ENCODE data around the gene GFAP.

GFAP gene

DNA sequence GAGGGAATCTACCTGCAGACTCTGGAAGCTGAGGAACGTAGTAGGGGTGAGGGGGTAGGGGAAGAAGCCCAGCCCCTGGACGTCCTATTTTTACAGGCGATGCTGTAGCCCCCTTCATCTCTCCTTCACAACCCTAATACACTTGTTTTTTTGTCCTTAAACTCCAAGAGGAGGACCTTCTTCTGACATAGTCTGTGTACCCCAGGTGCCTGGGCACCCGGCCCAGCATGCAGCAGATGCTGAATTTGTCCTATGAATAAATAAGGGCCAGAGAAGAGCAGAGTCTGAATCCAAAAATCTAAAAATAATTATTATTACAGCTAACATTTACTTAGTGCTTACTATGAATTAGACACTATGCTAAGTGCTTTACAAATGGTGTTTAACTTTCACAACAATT lies 27.2 kb upstream of the GFAP start:
- H3K27me3 ChIP-seq (ENCODE audit: insufficient read depth, low read length): no peaks in the 10 kb centered on the region
- H3K9ac ChIP-seq (ENCODE audit: low read depth, low read length): no peak overlapping the region
- no peak overlapping the region for H3K27ac ChIP-seq (ENCODE audit: low read length)
- H3K9me3 ChIP-seq (ENCODE audit: insufficient read depth, low read depth, low read length): no peaks in the 10 kb centered on the region
- no peak overlapping the region for H3K4me3 ChIP-seq (ENCODE audit: low read length)
- H3K36me3 ChIP-seq (ENCODE audit: insufficient read depth, low read depth, low read length): peaks cover 26% of the 10 kb centered on the region
- H3K4me1 ChIP-seq (ENCODE audit: insufficient read depth, low read length): 0 out of 2 replicates have a peak, but pooled peaks cover 3% of the 10 kb centered on the region

DNA sequence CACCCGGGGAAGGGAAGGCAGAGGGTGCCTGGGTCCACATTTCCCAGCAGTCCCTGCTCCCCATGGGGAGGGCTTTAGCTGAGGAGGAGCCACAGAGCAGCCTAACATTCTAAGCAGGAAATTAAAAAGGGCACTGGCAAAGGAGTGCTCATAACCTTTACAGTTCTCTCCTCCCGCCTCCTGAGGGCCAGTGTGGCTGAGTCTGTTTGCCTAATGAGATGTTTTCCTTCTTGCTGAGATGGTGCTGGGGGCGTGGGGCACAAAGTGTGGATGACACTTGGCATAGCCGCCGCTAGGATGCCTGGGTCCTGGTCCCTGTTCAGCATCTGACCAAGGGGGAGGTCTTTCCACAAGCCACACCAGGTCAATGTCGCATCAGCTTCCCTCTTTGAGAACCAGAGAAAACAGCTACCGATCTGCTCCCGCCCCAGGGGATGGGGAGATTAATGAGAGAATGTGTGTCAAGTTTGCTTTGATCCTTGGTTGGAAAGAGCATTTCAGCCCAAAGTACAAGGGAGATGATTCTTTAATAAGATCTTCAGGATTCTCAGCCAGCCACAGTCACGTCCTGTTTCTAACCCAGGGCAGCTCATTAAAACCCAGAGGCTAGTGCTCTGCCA lies 26.5 kb upstream of the GFAP start:
- H3K9ac ChIP-seq (ENCODE audit: low read depth, low read length): no peak overlapping the region

DNA sequence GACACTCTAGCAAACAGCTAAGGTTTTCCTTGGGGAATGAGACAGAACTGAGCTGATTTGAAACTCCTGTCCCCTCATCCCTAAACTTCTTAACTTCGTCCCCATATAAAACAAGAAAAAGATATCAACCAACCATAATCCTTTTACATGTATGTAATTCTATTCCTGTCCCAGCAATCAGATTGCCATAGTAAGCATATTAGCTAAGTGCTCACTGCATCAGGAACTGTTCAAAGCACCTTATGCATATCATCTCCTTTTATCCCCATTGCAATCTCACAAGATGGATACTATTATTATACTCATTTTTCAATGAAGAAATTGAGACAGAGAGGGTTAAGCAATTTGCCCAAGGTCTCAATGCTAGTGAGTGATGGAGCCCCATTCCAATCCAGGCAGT lies 25.5 kb upstream of the GFAP start:
- no peaks in the 10 kb centered on the region for H3K4me1 ChIP-seq (ENCODE audit: insufficient read depth, low read length)
- H3K27me3 ChIP-seq (ENCODE audit: insufficient read depth, low read length): no peaks in the 10 kb centered on the region
- no peak overlapping the region for H3K4me3 ChIP-seq (ENCODE audit: low read length)
- peaks cover 35% of the 10 kb centered on the region for H3K36me3 ChIP-seq (ENCODE audit: insufficient read depth, low read depth, low read length)
- no peak overlapping the region for H3K9ac ChIP-seq (ENCODE audit: low read depth, low read length)
- H3K27ac ChIP-seq (ENCODE audit: low read length): no peak overlapping the region
- no peaks in the 10 kb centered on the region for H3K9me3 ChIP-seq (ENCODE audit: insufficient read depth, low read depth, low read length)

More for the DNA sequence above, 26.5 kb upstream of the GFAP start:
- no peak overlapping the region for H3K4me3 ChIP-seq (ENCODE audit: low read length)
- H3K36me3 ChIP-seq (ENCODE audit: insufficient read depth, low read depth, low read length): peaks cover 30% of the 10 kb centered on the region
- H3K4me1 ChIP-seq (ENCODE audit: insufficient read depth, low read length): 0 out of 2 replicates have a peak, but pooled peaks cover 3% of the 10 kb centered on the region
- no peaks in the 10 kb centered on the region for H3K27me3 ChIP-seq (ENCODE audit: insufficient read depth, low read length)
- H3K9me3 ChIP-seq (ENCODE audit: insufficient read depth, low read depth, low read length): no peaks in the 10 kb centered on the region
- H3K27ac ChIP-seq (ENCODE audit: low read length): no peak overlapping the region

GRCh38 chr17:44940317-44940716 lies 25.0 kb upstream of the GFAP start:
- Histone ChIP-seq H3K9ac (ENCODE audit: low read depth, low read length) (no peak overlapping the region), H3K4me1 (ENCODE audit: insufficient read depth, low read length) (no peaks in the 10 kb centered on the region), H3K27me3 (ENCODE audit: insufficient read depth, low read length) (no peaks in the 10 kb centered on the region), H3K4me3 (ENCODE audit: low read length) (no peak overlapping the region), H3K27ac (ENCODE audit: low read length) (no peak overlapping the region), H3K9me3 (ENCODE audit: insufficient read depth, low read depth, low read length) (no peaks in the 10 kb centered on the region), H3K36me3 (ENCODE audit: insufficient read depth, low read depth, low read length) (peaks cover 38% of the 10 kb centered on the region)

- H3K36me3 ChIP-seq (ENCODE audit: insufficient read depth, low read depth, low read length): peaks cover 68% of the 10 kb centered on the region
- no peaks in the 10 kb centered on the region for H3K27me3 ChIP-seq (ENCODE audit: insufficient read depth, low read length)
- no peak overlapping the region for H3K9ac ChIP-seq (ENCODE audit: low read depth, low read length)
- no peaks in the 10 kb centered on the region for H3K4me1 ChIP-seq (ENCODE audit: insufficient read depth, low read length)
- H3K27ac ChIP-seq (ENCODE audit: low read length): no peak overlapping the region
- H3K4me3 ChIP-seq (ENCODE audit: low read length): no peak overlapping the region
- no peaks in the 10 kb centered on the region for H3K9me3 ChIP-seq (ENCODE audit: insufficient read depth, low read depth, low read length)
Measured at GRCh38 chr17:44935116-44935515, 19.8 kb upstream of the GFAP start.

- Histone ChIP-seq H3K27me3 (ENCODE audit: insufficient read depth, low read length) (no peaks in the 10 kb centered on the region), H3K4me1 (ENCODE audit: insufficient read depth, low read length) (no peaks in the 10 kb centered on the region), H3K9me3 (ENCODE audit: insufficient read depth, low read depth, low read length) (no peaks in the 10 kb centered on the region), H3K9ac (ENCODE audit: low read depth, low read length) (no peak overlapping the region), H3K36me3 (ENCODE audit: insufficient read depth, low read depth, low read length) (peaks cover 72% of the 10 kb centered on the region), H3K4me3 (ENCODE audit: low read length) (no peak overlapping the region), H3K27ac (ENCODE audit: low read length) (no peak overlapping the region)
Measured at GRCh38 chr17:44934745-44935105, 19.4 kb upstream of the GFAP start.

GRCh38 chr17:44933824-44934744 lies 18.8 kb upstream of the GFAP start:
- Histone ChIP-seq H3K36me3 (ENCODE audit: insufficient read depth, low read depth, low read length) (peaks cover 79% of the 10 kb centered on the region), H3K27ac (ENCODE audit: low read length) (no peak overlapping the region), H3K4me1 (ENCODE audit: insufficient read depth, low read length) (no peaks in the 10 kb centered on the region), H3K9me3 (ENCODE audit: insufficient read depth, low read depth, low read length) (no peaks in the 10 kb centered on the region), H3K4me3 (ENCODE audit: low read length) (no peak overlapping the region), H3K27me3 (ENCODE audit: insufficient read depth, low read length) (no peaks in the 10 kb centered on the region), H3K9ac (ENCODE audit: low read depth, low read length) (no peak overlapping the region)

DNA sequence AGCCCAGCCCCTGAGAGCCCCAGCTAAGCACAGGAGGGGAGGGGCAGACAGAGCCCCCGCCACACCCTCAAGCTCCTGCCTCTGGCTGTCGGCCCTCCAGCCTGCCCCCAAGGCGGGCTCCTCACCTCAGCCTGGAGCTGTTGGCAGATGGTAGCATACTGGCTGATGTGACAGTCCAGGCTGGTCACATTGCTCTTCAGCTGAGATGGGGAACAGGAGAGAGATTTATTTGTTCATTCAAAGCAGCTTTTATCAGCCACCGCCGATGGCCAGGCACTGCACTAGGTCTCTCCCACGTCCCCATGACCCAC lies 17.4 kb upstream of the GFAP start:
- Histone ChIP-seq H3K36me3 (ENCODE audit: insufficient read depth, low read depth, low read length) (peaks cover 88% of the 10 kb centered on the region), H3K9me3 (ENCODE audit: insufficient read depth, low read depth, low read length) (no peaks in the 10 kb centered on the region), H3K4me3 (ENCODE audit: low read length) (no peak overlapping the region), H3K27ac (ENCODE audit: low read length) (no peak overlapping the region), H3K9ac (ENCODE audit: low read depth, low read length) (no peak overlapping the region), H3K4me1 (ENCODE audit: insufficient read depth, low read length) (no peaks in the 10 kb centered on the region), H3K27me3 (ENCODE audit: insufficient read depth, low read length) (no peaks in the 10 kb centered on the region)

DNA sequence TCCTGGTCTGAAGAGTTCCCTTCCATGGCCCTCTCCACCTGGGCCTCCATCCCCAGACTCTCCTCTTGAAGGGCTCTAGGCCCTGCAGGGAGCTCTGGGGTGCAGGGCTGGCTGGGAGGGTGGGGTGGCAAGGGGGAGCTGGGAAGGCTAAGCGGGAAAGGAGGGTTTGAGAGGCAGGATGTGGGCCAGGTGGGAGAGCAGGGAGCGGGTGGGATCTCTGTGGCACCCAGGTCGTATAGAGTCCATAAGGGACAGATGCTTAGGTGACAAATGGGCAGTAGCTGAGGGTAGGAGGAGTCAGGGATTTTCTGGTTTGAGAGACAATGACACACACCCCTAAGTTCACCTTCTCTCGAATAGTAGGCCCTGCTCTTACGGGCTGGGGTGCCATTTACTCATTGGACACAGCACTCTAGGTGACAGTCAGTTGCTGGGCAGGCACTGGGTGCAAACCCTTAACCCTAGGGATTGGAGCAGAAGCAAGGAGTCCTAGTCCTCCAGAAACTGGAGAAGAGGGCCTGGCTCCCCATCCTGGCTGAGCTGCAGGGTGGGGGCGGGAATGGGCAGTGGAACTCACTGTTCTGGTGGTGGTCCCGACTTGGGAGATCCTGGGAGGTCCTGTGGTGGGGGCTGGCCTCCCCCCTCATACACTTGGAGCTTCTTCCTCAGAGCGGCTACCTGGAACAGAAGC lies 16.9 kb upstream of the GFAP start:
- peaks cover 91% of the 10 kb centered on the region for H3K36me3 ChIP-seq (ENCODE audit: insufficient read depth, low read depth, low read length)

GRCh38 chr17:44931376-44931775 lies 16.1 kb upstream of the GFAP start:
- Histone ChIP-seq H3K4me3 (ENCODE audit: low read length) (no peak overlapping the region), H3K27ac (ENCODE audit: low read length) (no peak overlapping the region), H3K9ac (ENCODE audit: low read depth, low read length) (no peak overlapping the region), H3K4me1 (ENCODE audit: insufficient read depth, low read length) (no peaks in the 10 kb centered on the region), H3K27me3 (ENCODE audit: insufficient read depth, low read length) (no peaks in the 10 kb centered on the region), H3K9me3 (ENCODE audit: insufficient read depth, low read depth, low read length) (no peaks in the 10 kb centered on the region), H3K36me3 (ENCODE audit: insufficient read depth, low read depth, low read length) (peaks cover 97% of the 10 kb centered on the region)

More for the DNA sequence above, 16.9 kb upstream of the GFAP start:
- no peaks in the 10 kb centered on the region for H3K9me3 ChIP-seq (ENCODE audit: insufficient read depth, low read depth, low read length)
- no peaks in the 10 kb centered on the region for H3K27me3 ChIP-seq (ENCODE audit: insufficient read depth, low read length)
- H3K4me1 ChIP-seq (ENCODE audit: insufficient read depth, low read length): no peaks in the 10 kb centered on the region
- H3K27ac ChIP-seq (ENCODE audit: low read length): no peak overlapping the region
- no peak overlapping the region for H3K4me3 ChIP-seq (ENCODE audit: low read length)
- H3K9ac ChIP-seq (ENCODE audit: low read depth, low read length): no peak overlapping the region

DNA sequence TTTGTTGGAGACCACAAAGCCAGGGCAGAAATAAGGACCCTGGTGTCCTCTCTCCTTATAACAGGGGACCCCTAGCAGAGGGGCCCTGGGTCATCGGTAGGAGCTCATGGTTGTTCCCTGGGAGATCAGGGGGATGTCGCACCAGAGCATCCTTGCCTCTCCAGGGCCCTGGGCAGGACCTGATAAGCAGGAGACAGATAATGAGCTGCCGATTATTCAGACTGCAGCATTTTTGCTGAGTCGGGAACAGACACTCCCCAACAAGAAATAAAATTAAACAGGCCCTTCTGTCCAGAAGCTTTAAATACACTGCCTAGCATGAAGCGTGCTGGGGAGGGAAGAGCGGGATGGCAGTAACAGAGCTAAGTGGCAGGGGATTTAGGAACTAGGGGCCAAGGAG lies 15.4 kb upstream of the GFAP start:
- Histone ChIP-seq H3K9ac (ENCODE audit: low read depth, low read length) (no peak overlapping the region), H3K4me1 (ENCODE audit: insufficient read depth, low read length) (no peaks in the 10 kb centered on the region), H3K27me3 (ENCODE audit: insufficient read depth, low read length) (no peaks in the 10 kb centered on the region), H3K27ac (ENCODE audit: low read length) (no peak overlapping the region), H3K4me3 (ENCODE audit: low read length) (no peak overlapping the region), H3K9me3 (ENCODE audit: insufficient read depth, low read depth, low read length) (no peaks in the 10 kb centered on the region), H3K36me3 (ENCODE audit: insufficient read depth, low read depth, low read length) (peaks cover 99% of the 10 kb centered on the region)
